ENCODE measurements around the gene RPAP3. TPM values are rescaled to one million over a fixed set of nuclear protein-coding genes. Genes with fewer than 3 reads are reported as not detected.

The RPAP3 gene
- total and polyA plus RNA-seq, 9 of the 15 experiments (the other 6 are each of a cell fraction or from before 2014, with no cell fraction given) = 40.0 to 92.1 (median 54.1) TPM

DNA sequence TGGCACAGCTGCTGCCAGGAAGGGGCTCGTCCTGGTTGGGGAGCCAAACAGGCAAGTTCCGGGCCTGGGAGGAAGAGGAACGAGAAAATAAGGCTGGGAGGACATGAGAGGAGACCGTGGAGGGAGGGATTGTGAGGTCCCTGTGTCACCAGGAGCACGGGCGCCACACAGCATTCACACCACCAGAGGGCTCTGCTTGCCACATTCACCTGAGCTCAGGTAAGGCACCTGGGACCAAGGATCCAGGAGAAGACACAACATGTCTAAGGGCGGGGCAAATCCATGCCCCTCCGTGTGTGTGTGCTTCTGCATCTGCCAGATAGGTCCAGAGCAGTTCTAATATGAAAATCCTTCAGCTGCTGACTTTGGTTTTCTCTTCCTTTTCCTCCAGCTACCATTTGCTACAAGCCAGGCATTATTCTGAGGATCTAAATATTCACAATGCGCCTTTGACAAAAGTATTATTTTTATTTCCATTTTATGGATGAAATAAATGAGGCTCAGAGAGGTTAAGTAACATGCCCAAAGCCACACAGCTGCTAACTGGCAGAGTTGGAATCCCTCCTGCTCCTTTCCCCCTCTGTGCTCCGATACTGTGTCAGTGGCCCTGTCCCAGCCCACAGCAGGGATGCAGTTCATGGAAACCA is 38.3 kb upstream of the RPAP3 start (continued):
- TF ChIP-seq, protein P1, sequence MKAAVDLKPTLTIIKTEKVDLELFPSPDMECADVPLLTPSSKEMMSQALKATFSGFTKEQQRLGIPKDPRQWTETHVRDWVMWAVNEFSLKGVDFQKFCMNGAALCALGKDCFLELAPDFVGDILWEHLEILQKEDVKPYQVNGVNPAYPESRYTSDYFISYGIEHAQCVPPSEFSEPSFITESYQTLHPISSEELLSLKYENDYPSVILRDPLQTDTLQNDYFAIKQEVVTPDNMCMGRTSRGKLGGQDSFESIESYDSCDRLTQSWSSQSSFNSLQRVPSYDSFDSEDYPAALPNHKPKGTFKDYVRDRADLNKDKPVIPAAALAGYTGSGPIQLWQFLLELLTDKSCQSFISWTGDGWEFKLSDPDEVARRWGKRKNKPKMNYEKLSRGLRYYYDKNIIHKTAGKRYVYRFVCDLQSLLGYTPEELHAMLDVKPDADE (conservative IDR thresholded peaks at IDR 0.05; ENCODE audit: control insufficient read depth, low read depth, low read length) = no peak
- TF ChIP-seq SMC3 (conservative IDR thresholded peaks at IDR 0.05; ENCODE audit: insufficient read depth, low read depth, low read length) = peak; percentile 58; the same call in 1 of the 2 replicates
- TF ChIP-seq PURB (CRISPR knock-in tag; IDR thresholded peaks at IDR 0.05; ENCODE audit: low read depth) = no peak
- TF ChIP-seq, protein P2, sequence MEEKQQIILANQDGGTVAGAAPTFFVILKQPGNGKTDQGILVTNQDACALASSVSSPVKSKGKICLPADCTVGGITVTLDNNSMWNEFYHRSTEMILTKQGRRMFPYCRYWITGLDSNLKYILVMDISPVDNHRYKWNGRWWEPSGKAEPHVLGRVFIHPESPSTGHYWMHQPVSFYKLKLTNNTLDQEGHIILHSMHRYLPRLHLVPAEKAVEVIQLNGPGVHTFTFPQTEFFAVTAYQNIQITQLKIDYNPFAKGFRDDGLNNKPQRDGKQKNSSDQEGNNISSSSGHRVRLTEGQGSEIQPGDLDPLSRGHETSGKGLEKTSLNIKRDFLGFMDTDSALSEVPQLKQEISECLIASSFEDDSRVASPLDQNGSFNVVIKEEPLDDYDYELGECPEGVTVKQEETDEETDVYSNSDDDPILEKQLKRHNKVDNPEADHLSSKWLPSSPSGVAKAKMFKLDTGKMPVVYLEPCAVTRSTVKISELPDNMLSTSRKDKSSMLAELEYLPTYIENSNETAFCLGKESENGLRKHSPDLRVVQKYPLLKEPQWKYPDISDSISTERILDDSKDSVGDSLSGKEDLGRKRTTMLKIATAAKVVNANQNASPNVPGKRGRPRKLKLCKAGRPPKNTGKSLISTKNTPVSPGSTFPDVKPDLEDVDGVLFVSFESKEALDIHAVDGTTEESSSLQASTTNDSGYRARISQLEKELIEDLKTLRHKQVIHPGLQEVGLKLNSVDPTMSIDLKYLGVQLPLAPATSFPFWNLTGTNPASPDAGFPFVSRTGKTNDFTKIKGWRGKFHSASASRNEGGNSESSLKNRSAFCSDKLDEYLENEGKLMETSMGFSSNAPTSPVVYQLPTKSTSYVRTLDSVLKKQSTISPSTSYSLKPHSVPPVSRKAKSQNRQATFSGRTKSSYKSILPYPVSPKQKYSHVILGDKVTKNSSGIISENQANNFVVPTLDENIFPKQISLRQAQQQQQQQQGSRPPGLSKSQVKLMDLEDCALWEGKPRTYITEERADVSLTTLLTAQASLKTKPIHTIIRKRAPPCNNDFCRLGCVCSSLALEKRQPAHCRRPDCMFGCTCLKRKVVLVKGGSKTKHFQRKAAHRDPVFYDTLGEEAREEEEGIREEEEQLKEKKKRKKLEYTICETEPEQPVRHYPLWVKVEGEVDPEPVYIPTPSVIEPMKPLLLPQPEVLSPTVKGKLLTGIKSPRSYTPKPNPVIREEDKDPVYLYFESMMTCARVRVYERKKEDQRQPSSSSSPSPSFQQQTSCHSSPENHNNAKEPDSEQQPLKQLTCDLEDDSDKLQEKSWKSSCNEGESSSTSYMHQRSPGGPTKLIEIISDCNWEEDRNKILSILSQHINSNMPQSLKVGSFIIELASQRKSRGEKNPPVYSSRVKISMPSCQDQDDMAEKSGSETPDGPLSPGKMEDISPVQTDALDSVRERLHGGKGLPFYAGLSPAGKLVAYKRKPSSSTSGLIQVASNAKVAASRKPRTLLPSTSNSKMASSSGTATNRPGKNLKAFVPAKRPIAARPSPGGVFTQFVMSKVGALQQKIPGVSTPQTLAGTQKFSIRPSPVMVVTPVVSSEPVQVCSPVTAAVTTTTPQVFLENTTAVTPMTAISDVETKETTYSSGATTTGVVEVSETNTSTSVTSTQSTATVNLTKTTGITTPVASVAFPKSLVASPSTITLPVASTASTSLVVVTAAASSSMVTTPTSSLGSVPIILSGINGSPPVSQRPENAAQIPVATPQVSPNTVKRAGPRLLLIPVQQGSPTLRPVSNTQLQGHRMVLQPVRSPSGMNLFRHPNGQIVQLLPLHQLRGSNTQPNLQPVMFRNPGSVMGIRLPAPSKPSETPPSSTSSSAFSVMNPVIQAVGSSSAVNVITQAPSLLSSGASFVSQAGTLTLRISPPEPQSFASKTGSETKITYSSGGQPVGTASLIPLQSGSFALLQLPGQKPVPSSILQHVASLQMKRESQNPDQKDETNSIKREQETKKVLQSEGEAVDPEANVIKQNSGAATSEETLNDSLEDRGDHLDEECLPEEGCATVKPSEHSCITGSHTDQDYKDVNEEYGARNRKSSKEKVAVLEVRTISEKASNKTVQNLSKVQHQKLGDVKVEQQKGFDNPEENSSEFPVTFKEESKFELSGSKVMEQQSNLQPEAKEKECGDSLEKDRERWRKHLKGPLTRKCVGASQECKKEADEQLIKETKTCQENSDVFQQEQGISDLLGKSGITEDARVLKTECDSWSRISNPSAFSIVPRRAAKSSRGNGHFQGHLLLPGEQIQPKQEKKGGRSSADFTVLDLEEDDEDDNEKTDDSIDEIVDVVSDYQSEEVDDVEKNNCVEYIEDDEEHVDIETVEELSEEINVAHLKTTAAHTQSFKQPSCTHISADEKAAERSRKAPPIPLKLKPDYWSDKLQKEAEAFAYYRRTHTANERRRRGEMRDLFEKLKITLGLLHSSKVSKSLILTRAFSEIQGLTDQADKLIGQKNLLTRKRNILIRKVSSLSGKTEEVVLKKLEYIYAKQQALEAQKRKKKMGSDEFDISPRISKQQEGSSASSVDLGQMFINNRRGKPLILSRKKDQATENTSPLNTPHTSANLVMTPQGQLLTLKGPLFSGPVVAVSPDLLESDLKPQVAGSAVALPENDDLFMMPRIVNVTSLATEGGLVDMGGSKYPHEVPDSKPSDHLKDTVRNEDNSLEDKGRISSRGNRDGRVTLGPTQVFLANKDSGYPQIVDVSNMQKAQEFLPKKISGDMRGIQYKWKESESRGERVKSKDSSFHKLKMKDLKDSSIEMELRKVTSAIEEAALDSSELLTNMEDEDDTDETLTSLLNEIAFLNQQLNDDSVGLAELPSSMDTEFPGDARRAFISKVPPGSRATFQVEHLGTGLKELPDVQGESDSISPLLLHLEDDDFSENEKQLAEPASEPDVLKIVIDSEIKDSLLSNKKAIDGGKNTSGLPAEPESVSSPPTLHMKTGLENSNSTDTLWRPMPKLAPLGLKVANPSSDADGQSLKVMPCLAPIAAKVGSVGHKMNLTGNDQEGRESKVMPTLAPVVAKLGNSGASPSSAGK (IDR thresholded peaks at IDR 0.05) = no peak
- no peak for TF ChIP-seq KDM4B (IDR thresholded peaks at IDR 0.05; ENCODE audit: borderline replicate concordance in 2 of 2, low read depth in 1 of 2)
- no peak for TF ChIP-seq TEAD2 (tag; IDR thresholded peaks at IDR 0.05)
- TF ChIP-seq, protein P3, sequence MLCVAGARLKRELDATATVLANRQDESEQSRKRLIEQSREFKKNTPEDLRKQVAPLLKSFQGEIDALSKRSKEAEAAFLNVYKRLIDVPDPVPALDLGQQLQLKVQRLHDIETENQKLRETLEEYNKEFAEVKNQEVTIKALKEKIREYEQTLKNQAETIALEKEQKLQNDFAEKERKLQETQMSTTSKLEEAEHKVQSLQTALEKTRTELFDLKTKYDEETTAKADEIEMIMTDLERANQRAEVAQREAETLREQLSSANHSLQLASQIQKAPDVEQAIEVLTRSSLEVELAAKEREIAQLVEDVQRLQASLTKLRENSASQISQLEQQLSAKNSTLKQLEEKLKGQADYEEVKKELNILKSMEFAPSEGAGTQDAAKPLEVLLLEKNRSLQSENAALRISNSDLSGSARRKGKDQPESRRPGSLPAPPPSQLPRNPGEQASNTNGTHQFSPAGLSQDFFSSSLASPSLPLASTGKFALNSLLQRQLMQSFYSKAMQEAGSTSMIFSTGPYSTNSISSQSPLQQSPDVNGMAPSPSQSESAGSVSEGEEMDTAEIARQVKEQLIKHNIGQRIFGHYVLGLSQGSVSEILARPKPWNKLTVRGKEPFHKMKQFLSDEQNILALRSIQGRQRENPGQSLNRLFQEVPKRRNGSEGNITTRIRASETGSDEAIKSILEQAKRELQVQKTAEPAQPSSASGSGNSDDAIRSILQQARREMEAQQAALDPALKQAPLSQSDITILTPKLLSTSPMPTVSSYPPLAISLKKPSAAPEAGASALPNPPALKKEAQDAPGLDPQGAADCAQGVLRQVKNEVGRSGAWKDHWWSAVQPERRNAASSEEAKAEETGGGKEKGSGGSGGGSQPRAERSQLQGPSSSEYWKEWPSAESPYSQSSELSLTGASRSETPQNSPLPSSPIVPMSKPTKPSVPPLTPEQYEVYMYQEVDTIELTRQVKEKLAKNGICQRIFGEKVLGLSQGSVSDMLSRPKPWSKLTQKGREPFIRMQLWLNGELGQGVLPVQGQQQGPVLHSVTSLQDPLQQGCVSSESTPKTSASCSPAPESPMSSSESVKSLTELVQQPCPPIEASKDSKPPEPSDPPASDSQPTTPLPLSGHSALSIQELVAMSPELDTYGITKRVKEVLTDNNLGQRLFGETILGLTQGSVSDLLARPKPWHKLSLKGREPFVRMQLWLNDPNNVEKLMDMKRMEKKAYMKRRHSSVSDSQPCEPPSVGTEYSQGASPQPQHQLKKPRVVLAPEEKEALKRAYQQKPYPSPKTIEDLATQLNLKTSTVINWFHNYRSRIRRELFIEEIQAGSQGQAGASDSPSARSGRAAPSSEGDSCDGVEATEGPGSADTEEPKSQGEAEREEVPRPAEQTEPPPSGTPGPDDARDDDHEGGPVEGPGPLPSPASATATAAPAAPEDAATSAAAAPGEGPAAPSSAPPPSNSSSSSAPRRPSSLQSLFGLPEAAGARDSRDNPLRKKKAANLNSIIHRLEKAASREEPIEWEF (CRISPR knock-in tag; IDR thresholded peaks at IDR 0.05) = no peak

Measured in K562 (cell line).